ENCODE measurements around the gene IRAK3.

IRAK3 gene

DNA sequence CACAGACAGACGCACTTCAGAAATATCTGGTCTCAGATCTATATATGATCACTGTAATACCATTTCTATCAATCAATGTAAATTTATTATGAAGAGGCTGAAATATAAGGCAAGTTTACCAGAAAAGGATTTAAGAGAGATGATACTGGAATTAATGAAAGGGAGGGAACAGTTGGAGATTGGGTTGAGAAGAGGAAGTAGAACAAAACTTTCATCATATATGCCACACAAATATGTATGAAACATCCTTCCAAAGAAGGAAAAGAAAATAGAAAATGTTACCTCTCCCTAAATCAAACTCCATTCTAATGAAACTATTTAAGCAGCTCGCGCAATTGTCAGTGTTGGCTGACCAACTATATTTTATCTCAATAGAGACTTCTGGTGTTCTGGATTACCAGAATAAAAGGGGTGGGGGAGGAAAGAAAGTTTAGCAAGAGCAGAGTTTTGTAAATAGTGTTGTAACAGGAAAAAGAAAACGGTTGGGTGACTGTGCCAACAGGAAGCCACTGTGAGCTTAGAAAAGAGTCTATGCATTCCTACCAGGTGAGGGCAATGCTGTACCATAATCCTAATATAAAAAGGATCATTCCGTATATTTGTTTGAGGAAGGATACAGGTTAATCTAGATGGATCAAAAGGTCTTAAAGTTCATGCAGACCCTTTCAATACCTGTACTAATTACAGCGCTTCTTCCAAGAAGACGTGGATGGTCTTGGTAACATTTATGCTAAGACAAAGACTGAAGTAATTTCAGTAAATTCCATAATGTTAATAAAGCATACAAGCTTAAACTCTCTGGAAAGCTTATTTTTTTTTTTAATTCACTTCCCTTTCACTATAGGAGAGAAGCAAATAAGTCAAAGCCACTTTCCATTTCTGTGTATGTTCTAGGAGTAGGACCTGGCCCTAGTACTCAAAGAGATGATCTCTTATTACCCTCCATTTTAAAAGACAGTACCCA lies 43.9 kb upstream of the IRAK3 start:
- POLR2A ChIA-PET: no interaction called here
- CTCF ChIA-PET: interaction anchor here (0.8 to 3.6 kb wide), 8 partner anchors 14 to 550 kb away, joined by 3 to 17 read pairs (median 4); partner anchors contain the start of genes LLPH and TMBIM4
- no peak for DNase-seq (ENCODE audit: extremely low spot score)
- TF ChIP-seq, protein P1, sequence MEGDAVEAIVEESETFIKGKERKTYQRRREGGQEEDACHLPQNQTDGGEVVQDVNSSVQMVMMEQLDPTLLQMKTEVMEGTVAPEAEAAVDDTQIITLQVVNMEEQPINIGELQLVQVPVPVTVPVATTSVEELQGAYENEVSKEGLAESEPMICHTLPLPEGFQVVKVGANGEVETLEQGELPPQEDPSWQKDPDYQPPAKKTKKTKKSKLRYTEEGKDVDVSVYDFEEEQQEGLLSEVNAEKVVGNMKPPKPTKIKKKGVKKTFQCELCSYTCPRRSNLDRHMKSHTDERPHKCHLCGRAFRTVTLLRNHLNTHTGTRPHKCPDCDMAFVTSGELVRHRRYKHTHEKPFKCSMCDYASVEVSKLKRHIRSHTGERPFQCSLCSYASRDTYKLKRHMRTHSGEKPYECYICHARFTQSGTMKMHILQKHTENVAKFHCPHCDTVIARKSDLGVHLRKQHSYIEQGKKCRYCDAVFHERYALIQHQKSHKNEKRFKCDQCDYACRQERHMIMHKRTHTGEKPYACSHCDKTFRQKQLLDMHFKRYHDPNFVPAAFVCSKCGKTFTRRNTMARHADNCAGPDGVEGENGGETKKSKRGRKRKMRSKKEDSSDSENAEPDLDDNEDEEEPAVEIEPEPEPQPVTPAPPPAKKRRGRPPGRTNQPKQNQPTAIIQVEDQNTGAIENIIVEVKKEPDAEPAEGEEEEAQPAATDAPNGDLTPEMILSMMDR (IDR thresholded peaks at IDR 0.05; ENCODE audit: control extremely low read depth, extremely low read depth, low read depth, missing control alignments): no peak

- TF ChIP-seq, protein P1 (IDR thresholded peaks at IDR 0.05; ENCODE audit: control extremely low read depth, extremely low read depth, low read depth, missing control alignments): no peak
- DNase-seq (ENCODE audit: extremely low spot score): no peak
- CTCF ChIA-PET: interaction anchor here (1.0 to 2.0 kb wide), 4 partner anchors 9 to 543 kb away, joined by 4 to 8 read pairs (median 6); partner anchors contain the start of genes LLPH and TMBIM4
- POLR2A ChIA-PET: no interaction called here
Measured at GRCh38 chr12:66149702-66150398, 39.2 kb upstream of the IRAK3 start.

GRCh38 chr12:66152732-66153131 lies 36.3 kb upstream of the IRAK3 start:
- ChIA-PET CTCF (interaction anchor here (1.3 kb wide), 1 partner anchor 9 kb away, joined by 4 read pairs; no protein-coding TSS in a partner anchor), POLR2A (no interaction called here)
- no peak for DNase-seq (ENCODE audit: extremely low spot score)
- TF ChIP-seq, protein P1 (IDR thresholded peaks at IDR 0.05; ENCODE audit: control extremely low read depth, extremely low read depth, low read depth, missing control alignments): no peak

GRCh38 chr12:66154776-66155175 lies 34.2 kb upstream of the IRAK3 start:
- no peak for DNase-seq (ENCODE audit: extremely low spot score)
- TF ChIP-seq, protein P1 (IDR thresholded peaks at IDR 0.05; ENCODE audit: control extremely low read depth, extremely low read depth, low read depth, missing control alignments): no peak
- CTCF ChIA-PET: no interaction called here
- POLR2A ChIA-PET: no interaction called here

DNA sequence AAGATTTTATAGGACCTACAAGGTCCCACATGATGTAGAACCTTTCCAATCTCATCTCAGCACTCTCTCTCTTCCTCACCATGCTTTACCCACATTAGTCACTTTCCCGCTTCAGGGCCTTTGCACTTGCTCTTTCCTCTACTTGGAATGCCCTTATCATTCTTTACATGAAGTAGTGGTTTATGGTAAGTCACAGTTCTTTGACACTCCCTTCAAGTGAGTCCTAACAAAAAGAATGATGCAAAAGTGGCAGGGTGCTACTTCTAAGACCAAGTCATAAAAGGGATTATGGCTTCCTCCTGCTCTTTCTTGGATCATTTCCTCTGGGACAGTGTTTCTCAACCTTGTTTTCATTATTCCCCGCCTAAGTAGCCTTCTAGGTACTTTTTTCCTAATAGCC lies 32.4 kb upstream of the IRAK3 start:
- ChIA-PET CTCF (no interaction called here), POLR2A (no interaction called here)
- TF ChIP-seq, protein P1 (IDR thresholded peaks at IDR 0.05; ENCODE audit: control extremely low read depth, extremely low read depth, low read depth, missing control alignments): no peak
- no peak for DNase-seq (ENCODE audit: extremely low spot score)

- TF ChIP-seq, protein P1 (IDR thresholded peaks at IDR 0.05; ENCODE audit: control extremely low read depth, extremely low read depth, low read depth, missing control alignments): no peak
- ChIA-PET POLR2A (no interaction called here), CTCF (interaction anchor here (0.8 to 3.8 kb wide), 6 partner anchors 9 to 55 kb away, joined by 3 to 27 read pairs (median 4); partner anchors contain the start of genes LLPH and TMBIM4)
- DNase-seq (ENCODE audit: extremely low spot score): no peak
Measured at GRCh38 chr12:66159123-66159522, 29.9 kb upstream of the IRAK3 start.

Data from GM10248 (cell line).